GM12875 (cell line): Measurements from ENCODE around the gene GATA3.

Experiments
- H3K4me3 ChIP-seq: one replicate; pipeline ENCODE4 v1.5.1; 2011; ENCODE audit warnings: low read depth, low read length, control low read depth
- CTCF ChIP-seq: IDR thresholded peaks from 2 replicates; pipeline ENCODE4 v1.5.1; 2011; ENCODE audit warnings: low read depth, mild to moderate bottlenecking, control low read depth, inconsistent platforms, low read length, moderate library complexity, borderline replicate concordance; ENCODE audit not compliant: insufficient read depth

The GATA3 gene

GRCh38 chr10:8069627-8070026 lies 15.1 kb downstream of the GATA3 start:
- no peak overlapping the region for H3K4me3 ChIP-seq
- no peak for TF ChIP-seq CTCF

GRCh38 chr10:8070440-8070839 lies 16.0 kb downstream of the GATA3 start:
- H3K4me3 ChIP-seq = no peak overlapping the region
- no peak for TF ChIP-seq CTCF

GRCh38 chr10:8071006-8071405 lies 16.5 kb downstream of the GATA3 start:
- no peak overlapping the region for H3K4me3 ChIP-seq
- TF ChIP-seq CTCF = no peak

GRCh38 chr10:8071666-8072065 lies 17.2 kb downstream of the GATA3 start:
- no peak overlapping the region for H3K4me3 ChIP-seq
- no peak for TF ChIP-seq CTCF

GRCh38 chr10:8072211-8072610 lies 17.7 kb downstream of the GATA3 start:
- no peak overlapping the region for H3K4me3 ChIP-seq
- no peak for TF ChIP-seq CTCF

GRCh38 chr10:8073691-8074416 lies 19.4 kb downstream of the GATA3 start:
- no peak overlapping the region for H3K4me3 ChIP-seq

GRCh38 chr10:8074881-8075280 lies 20.4 kb downstream of the GATA3 start:
- no peak for TF ChIP-seq CTCF
- no peak overlapping the region for H3K4me3 ChIP-seq

More at GRCh38 chr10:8073691-8074416, 19.4 kb downstream of the GATA3 start:
- no peak for TF ChIP-seq CTCF
